Neural cell (in vitro differentiated cells): ENCODE results near the gene ADGRB2.

Source experiments
- EP300 ChIP-seq: fragments of 450-650 bp; conservative IDR thresholded peaks from 2 replicates; pipeline ENCODE4 v1.6.1; 2014; ENCODE audit warnings: antibody characterized with exemption, mild to moderate bottlenecking, moderate library complexity; ENCODE audit not compliant: poor library complexity, severe bottlenecking
- EZH2 ChIP-seq: fragments of 200-600, 300-800 bp; shearing (Covaris generic), sonication (generic); IDR thresholded peaks from 2 replicates; pipeline ENCODE4 v1.6.1; 2014; ENCODE audit warnings: antibody characterized with exemption, low read length, borderline replicate concordance, mild to moderate bottlenecking; ENCODE audit not compliant: insufficient read depth, poor library complexity, severe bottlenecking
- MXI1 ChIP-seq: fragments of 450-650 bp; conservative IDR thresholded peaks from 2 replicates; pipeline ENCODE4 v1.6.1; 2014; ENCODE audit warnings: antibody characterized with exemption, mild to moderate bottlenecking; ENCODE audit not compliant: poor library complexity, severe bottlenecking
- POLR2AphosphoS5 ChIP-seq: IDR thresholded peaks from 2 replicates; pipeline ENCODE4 v1.6.1; 2012
- RAD21 ChIP-seq: fragments of 450-650 bp; conservative IDR thresholded peaks from 2 replicates; pipeline ENCODE4 v1.6.1; 2014; ENCODE audit warnings: antibody characterized with exemption, mild to moderate bottlenecking, moderate library complexity
- REST ChIP-seq: IDR thresholded peaks from 2 replicates; pipeline ENCODE4 v1.6.1; 2012; ENCODE audit warnings: borderline replicate concordance
- SMC3 ChIP-seq: fragments of 450-650 bp; conservative IDR thresholded peaks from 2 replicates; pipeline ENCODE4 v1.6.1; 2014; ENCODE audit warnings: antibody characterized with exemption, mild to moderate bottlenecking, moderate library complexity; ENCODE audit not compliant: poor library complexity
- TAF1 ChIP-seq: IDR thresholded peaks from 2 replicates; pipeline ENCODE4 v1.6.1; 2012; ENCODE audit warnings: low read depth
- TF ChIP-seq, protein P1 (sequence below): fragments of 450-650 bp; IDR thresholded peaks from 2 replicates; pipeline ENCODE4 v1.5.1; 2014; ENCODE audit warnings: antibody characterized with exemption, mild to moderate bottlenecking, moderate library complexity; ENCODE audit not compliant: poor library complexity, severe bottlenecking

DNA sequence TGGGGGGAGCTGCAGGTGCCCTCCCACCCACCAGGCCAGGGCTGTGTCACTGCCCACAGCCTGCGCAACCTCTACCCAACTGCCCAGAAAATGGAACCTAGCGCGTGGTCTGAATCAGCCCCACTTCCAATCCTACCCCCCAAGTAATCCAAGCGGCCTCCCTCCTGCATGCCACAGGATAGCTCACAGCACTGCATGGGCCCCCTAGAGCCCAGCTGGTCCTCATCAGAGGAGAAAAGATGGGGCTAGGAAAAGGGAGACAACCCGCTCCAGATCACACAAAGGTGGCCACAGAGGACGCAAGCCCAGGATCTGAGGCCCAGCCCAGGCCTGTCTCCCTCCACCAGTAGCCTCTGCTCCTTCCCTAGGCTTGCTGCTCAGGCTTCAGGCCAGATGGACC, 6.2 kb downstream of the ADGRB2 start:
- TF ChIP-seq, protein P1, sequence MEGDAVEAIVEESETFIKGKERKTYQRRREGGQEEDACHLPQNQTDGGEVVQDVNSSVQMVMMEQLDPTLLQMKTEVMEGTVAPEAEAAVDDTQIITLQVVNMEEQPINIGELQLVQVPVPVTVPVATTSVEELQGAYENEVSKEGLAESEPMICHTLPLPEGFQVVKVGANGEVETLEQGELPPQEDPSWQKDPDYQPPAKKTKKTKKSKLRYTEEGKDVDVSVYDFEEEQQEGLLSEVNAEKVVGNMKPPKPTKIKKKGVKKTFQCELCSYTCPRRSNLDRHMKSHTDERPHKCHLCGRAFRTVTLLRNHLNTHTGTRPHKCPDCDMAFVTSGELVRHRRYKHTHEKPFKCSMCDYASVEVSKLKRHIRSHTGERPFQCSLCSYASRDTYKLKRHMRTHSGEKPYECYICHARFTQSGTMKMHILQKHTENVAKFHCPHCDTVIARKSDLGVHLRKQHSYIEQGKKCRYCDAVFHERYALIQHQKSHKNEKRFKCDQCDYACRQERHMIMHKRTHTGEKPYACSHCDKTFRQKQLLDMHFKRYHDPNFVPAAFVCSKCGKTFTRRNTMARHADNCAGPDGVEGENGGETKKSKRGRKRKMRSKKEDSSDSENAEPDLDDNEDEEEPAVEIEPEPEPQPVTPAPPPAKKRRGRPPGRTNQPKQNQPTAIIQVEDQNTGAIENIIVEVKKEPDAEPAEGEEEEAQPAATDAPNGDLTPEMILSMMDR: no peak
- TF ChIP-seq POLR2AphosphoS5 (no peak), EZH2 (no peak), TAF1 (no peak), REST (no peak), EP300 (no peak), MXI1 (no peak), RAD21 (no peak), SMC3 (no peak)
